Endothelial cell of umbilical vein (primary cell): ENCODE measurements around the gene SIVA1. TPM values are rescaled to one million over a fixed set of nuclear protein-coding genes. Genes with fewer than 3 reads are reported as not detected.

Experiments
- BruUV-seq: library from RNA; stranded (reverse); fragments of 400-500 nt; replicated peaks from 2 replicates; lab custom pipeline; 2021; lab: Mats Ljungman, UMichigan
- CTCF ChIA-PET: fragments of 300-600, 350-600 bp; sonication (Branson Sonifier 250); formaldehyde crosslinking; loops from one replicate; lab custom pipeline; 2021; ENCODE audit warnings: antibody characterized with exemption, inconsistent platforms; lab: Charles Lee
- POLR2A ChIA-PET: fragments of 300-600, 350-600 bp; sonication (Branson Sonifier 250); formaldehyde crosslinking; loops from one replicate; lab custom pipeline; 2021; ENCODE audit warnings: antibody characterized with exemption, inconsistent platforms; lab: Charles Lee
- DNase-seq: peaks from one replicate; pipeline ENCODE4 v3.0.0-alpha.2; 2011; ENCODE audit warnings: low read depth, low spot score
- FAIRE-seq: peaks from 2 replicates; lab custom pipeline; 2011; peaks lifted over from hg19 to GRCh38; lab: Jason Lieb, UNC
- H2AFZ ChIP-seq: 2 replicates; pipeline ENCODE4 v1.6.0; 2012; ENCODE audit warnings: low read depth, low read length, control low read depth, inconsistent platforms
- H3K27ac ChIP-seq: 2 replicates; pipeline ENCODE4 v1.5.1; 2011; ENCODE audit warnings: low read depth, mild to moderate bottlenecking, control low read depth, low read length, moderate library complexity; ENCODE audit not compliant: insufficient read depth
- H3K27me3 ChIP-seq, 2 experiments: 2 replicates each; pipeline versions ENCODE4 v1.6.0 to v1.6.1; 2011; ENCODE audit warnings: low read length in 2 of 2, mixed read lengths in 1 of 2; ENCODE audit not compliant: control insufficient read depth in 2 of 2, insufficient read depth in 2 of 2
- H3K36me3 ChIP-seq, 2 experiments: 2 replicates in 1 of 2; 3 replicates in 1 of 2; pipeline ENCODE4 v1.5.1; 2011; ENCODE audit warnings: low read length in 2 of 2, mild to moderate bottlenecking in 1 of 2, moderate library complexity in 1 of 2; ENCODE audit not compliant: control insufficient read depth in 2 of 2, insufficient read depth in 2 of 2; ENCODE audit errors: extremely low read depth in 1 of 2
- H3K4me1 ChIP-seq: 3 replicates; pipeline ENCODE4 v1.5.1; 2011; ENCODE audit warnings: mild to moderate bottlenecking, low read length; ENCODE audit not compliant: control insufficient read depth, insufficient read depth; ENCODE audit errors: extremely low read depth
- H3K4me2 ChIP-seq: 2 replicates; pipeline ENCODE4 v1.6.1; 2011; ENCODE audit warnings: low read length, control low read depth, mixed read lengths; ENCODE audit not compliant: insufficient read depth
- H3K4me3 ChIP-seq, 3 experiments: fragments of 200-600 bp in 1 of 3; sonication (generic), shearing (Covaris generic) in 1 of 3; replicated peaks in 1 of 3; 2 replicates each; pipeline ENCODE4 v1.5.1; 2011 to 2016; ENCODE audit warnings: control low read depth in 3 of 3, low read length in 3 of 3, mild to moderate bottlenecking in 2 of 3, inconsistent platforms in 1 of 3, low read depth in 1 of 3, moderate library complexity in 1 of 3; ENCODE audit not compliant: insufficient read depth in 1 of 3
- H3K79me2 ChIP-seq: 2 replicates; pipeline ENCODE4 v1.6.0; 2012; ENCODE audit warnings: low read length, inconsistent platforms; ENCODE audit not compliant: control insufficient read depth, insufficient read depth
- H3K9ac ChIP-seq: replicated peaks from 2 replicates; pipeline ENCODE3; 2011; ENCODE audit warnings: low read length, control low read depth; ENCODE audit not compliant: insufficient read depth; ENCODE audit errors: extremely low read depth
- H3K9me1 ChIP-seq: replicated peaks from 3 replicates; pipeline ENCODE4 v1.6.0; 2011; ENCODE audit warnings: mild to moderate bottlenecking, low read length; ENCODE audit not compliant: control insufficient read depth, insufficient read depth; ENCODE audit errors: extremely low read depth
- H3K9me3 ChIP-seq: replicated peaks from 2 replicates; pipeline ENCODE4 v1.5.1; 2012; ENCODE audit warnings: low read length, inconsistent platforms; ENCODE audit not compliant: control insufficient read depth, insufficient read depth
- H4K20me1 ChIP-seq: replicated peaks from 2 replicates; pipeline ENCODE3; 2011; ENCODE audit warnings: mild to moderate bottlenecking, low read length; ENCODE audit not compliant: control insufficient read depth, insufficient read depth; ENCODE audit errors: extremely low read depth
- EZH2 ChIP-seq: IDR thresholded peaks from 2 replicates; pipeline ENCODE4 v1.6.1; 2012; ENCODE audit warnings: borderline replicate concordance, low read depth, mild to moderate bottlenecking, moderate library complexity, low read length, inconsistent platforms; ENCODE audit not compliant: severe bottlenecking
- FOS ChIP-seq: IDR thresholded peaks from 2 replicates; pipeline ENCODE4 v1.6.1; 2011; ENCODE audit warnings: mild to moderate bottlenecking, low read length, moderate library complexity, borderline replicate concordance; ENCODE audit not compliant: insufficient read depth
- GATA2 ChIP-seq: IDR thresholded peaks from 2 replicates; pipeline ENCODE4 v1.7.0; 2011; ENCODE audit warnings: low read depth, mild to moderate bottlenecking, moderate library complexity, mixed read lengths, low read length; ENCODE audit not compliant: insufficient read length, insufficient read depth
- JUN ChIP-seq: IDR thresholded peaks from 2 replicates; pipeline ENCODE4 v1.6.1; 2011; ENCODE audit warnings: borderline replicate concordance, low read depth; ENCODE audit not compliant: insufficient read length, insufficient read depth
- MYC ChIP-seq: IDR thresholded peaks from one replicate; pipeline ENCODE4 v1.6.1; 2011; ENCODE audit warnings: mild to moderate bottlenecking, low read depth, low read length
- POLR2A ChIP-seq: IDR thresholded peaks from 2 replicates; pipeline ENCODE4 v1.6.1; 2012; ENCODE audit warnings: low read depth, mild to moderate bottlenecking, control low read depth, low read length
- POLR2AphosphoS5 ChIP-seq: IDR thresholded peaks from 2 replicates; pipeline ENCODE4 v1.6.1; 2012; ENCODE audit warnings: low read depth, mild to moderate bottlenecking, control low read depth, low read length, moderate library complexity; ENCODE audit not compliant: insufficient read depth
- dilution Hi-C: fragments of 300-500 bp; cut with MboI; formaldehyde crosslinking; loops from one replicate; pipeline ENCODE4 v1.15.0; 2019; ENCODE audit warnings: low sequenced_read_pairs; ENCODE audit not compliant: extremely low pct_ligation_motif_present
- intact Hi-C: fragments of 100-400 bp; cut with micrococcal nuclease; formaldehyde crosslinking; loops from one replicate; pipeline ENCODE4 v1.10.0; 2022
- polyA plus RNA-seq, 4 experiments: library from polyadenylated mRNA; depleted of rRNA in 3 of 4; stranded (reverse) in 3 of 4; unstranded in 1 of 4; fragments of >200 nt; gene quantifications; 2 replicates each; pipeline versions ENCODE4 v1.2.1 to v1.2.3, GENCODE V29; 2011 to 2012; ENCODE audit warnings: missing spikeins in 1 of 4
- total RNA-seq: library from RNA; stranded (reverse); gene quantifications from 2 replicates; pipeline ENCODE4 v1.2.3, GENCODE V29; 2021
- TF ChIP-seq, protein P1 (sequence below), 2 donors: IDR thresholded peaks; 1 replicate in 1 of 2; 2 replicates in 1 of 2; pipeline ENCODE4 v1.5.1; 2011; ENCODE audit warnings: low read length in 2 of 2, mild to moderate bottlenecking in 2 of 2, moderate library complexity in 2 of 2, control low read depth in 1 of 2, inconsistent platforms in 1 of 2, low read depth in 1 of 2; ENCODE audit not compliant: insufficient read depth in 1 of 2; ENCODE audit errors: extremely low read depth in 1 of 2
- TF ChIP-seq, protein P2 (sequence below): IDR thresholded peaks from 2 replicates; pipeline ENCODE4 v1.6.1; 2011; ENCODE audit not compliant: insufficient read depth, insufficient read length

The SIVA1 gene
- total and polyA plus RNA-seq, 2 donors (not counting 3 experiments of a cell fraction or from before 2014, with no cell fraction given): 101 to 299 TPM

DNA sequence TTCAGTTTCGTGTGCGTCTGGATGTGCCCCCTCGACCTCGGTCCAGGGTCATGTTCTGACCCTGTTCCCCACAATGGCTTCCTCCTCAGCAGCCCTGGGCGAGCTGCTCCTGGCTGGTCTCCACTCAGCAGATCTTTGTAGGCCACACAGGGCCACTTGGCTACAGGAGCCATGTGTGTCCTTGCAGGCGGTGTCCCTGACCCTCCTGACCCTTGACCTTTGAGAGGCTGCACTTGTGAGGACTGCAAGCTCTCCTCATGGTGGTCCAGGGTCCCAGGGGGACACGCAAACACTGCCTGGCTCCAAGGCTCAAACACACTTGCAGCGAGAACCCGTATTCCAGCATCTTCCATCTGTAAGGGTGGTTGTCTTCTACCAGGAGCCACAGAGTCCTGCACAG, 7.5 kb upstream of the SIVA1 start:
- no peaks in the 10 kb centered on the region for H3K9me1 ChIP-seq
- no peak for TF ChIP-seq POLR2AphosphoS5
- TF ChIP-seq FOS: no peak
- TF ChIP-seq POLR2A: no peak
- no peak for TF ChIP-seq EZH2
- no peak for TF ChIP-seq GATA2
- TF ChIP-seq, protein P1, sequence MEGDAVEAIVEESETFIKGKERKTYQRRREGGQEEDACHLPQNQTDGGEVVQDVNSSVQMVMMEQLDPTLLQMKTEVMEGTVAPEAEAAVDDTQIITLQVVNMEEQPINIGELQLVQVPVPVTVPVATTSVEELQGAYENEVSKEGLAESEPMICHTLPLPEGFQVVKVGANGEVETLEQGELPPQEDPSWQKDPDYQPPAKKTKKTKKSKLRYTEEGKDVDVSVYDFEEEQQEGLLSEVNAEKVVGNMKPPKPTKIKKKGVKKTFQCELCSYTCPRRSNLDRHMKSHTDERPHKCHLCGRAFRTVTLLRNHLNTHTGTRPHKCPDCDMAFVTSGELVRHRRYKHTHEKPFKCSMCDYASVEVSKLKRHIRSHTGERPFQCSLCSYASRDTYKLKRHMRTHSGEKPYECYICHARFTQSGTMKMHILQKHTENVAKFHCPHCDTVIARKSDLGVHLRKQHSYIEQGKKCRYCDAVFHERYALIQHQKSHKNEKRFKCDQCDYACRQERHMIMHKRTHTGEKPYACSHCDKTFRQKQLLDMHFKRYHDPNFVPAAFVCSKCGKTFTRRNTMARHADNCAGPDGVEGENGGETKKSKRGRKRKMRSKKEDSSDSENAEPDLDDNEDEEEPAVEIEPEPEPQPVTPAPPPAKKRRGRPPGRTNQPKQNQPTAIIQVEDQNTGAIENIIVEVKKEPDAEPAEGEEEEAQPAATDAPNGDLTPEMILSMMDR (IDR thresholded peaks at IDR 0.05; ENCODE audit: extremely low read depth in 1 of 2, insufficient read depth in 1 of 2, low read depth in 1 of 2, low read length in 2 of 2): no peak
- no peak for TF ChIP-seq MYC
- TF ChIP-seq, protein P2, sequence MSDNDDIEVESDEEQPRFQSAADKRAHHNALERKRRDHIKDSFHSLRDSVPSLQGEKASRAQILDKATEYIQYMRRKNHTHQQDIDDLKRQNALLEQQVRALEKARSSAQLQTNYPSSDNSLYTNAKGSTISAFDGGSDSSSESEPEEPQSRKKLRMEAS: no peak
- no peak for TF ChIP-seq JUN
- H2AFZ ChIP-seq: no peak overlapping the region
- H3K9ac ChIP-seq: no peak overlapping the region
- FAIRE-seq (no peak), DNase-seq (no peak)
- H3K4me3 ChIP-seq: no peak overlapping the region
- H3K27me3 ChIP-seq: no peaks in the 10 kb centered on the region
- BruUV-seq: no TSS peak
- H3K4me2 ChIP-seq: no peak overlapping the region
- H3K79me2 ChIP-seq: no peaks in the 10 kb centered on the region
- POLR2A ChIA-PET: no interaction called here
- H3K27ac ChIP-seq: no peak overlapping the region
- H3K36me3 ChIP-seq: no peaks in the 10 kb centered on the region
- dilution Hi-C loops: no loop called here
- CTCF ChIA-PET: no interaction called here
- H3K9me3 ChIP-seq: no peaks in the 10 kb centered on the region
- no peaks in the 10 kb centered on the region for H3K4me1 ChIP-seq
- H4K20me1 ChIP-seq: no peaks in the 10 kb centered on the region
- intact Hi-C loops: no loop called here
